Measurements from ENCODE around the gene ABHD11. TPM values are rescaled to one million over a fixed set of nuclear protein-coding genes. Genes with fewer than 3 reads are reported as not detected.
"Not testable (repeated sequence)": the region's sequence is repeated elsewhere in the genome, so short reads cannot be mapped to it uniquely, and the experiment has no call there.

The ABHD11 gene
- total and polyA plus RNA-seq, 2 donors (not counting 1 experiment from before 2014, with no cell fraction given) = 23.2 to 26.2 TPM

- ChIA-PET POLR2A (interaction anchor here (0.6 to 0.7 kb wide), 2 partner anchors 12 to 16 kb away, joined by 4 read pairs; partner anchors contain the start of gene ABHD11), CTCF (interaction anchor here (0.6 to 6.4 kb wide), 3 partner anchors 11 to 136 kb away, joined by 3 to 93 read pairs (median 3); no protein-coding TSS in a partner anchor)
- H3K27ac ChIP-seq (ENCODE audit: low read length in 2 of 2) = no peak overlapping the region
- ATAC-seq (ENCODE audit: low read depth) (no peak), DNase-seq (no peak)
- no peak overlapping the region for H3K27ac Mint-ChIP-seq
- no peak overlapping the region for H2AFZ ChIP-seq (ENCODE audit: insufficient read depth, low read depth, low read length, poor library complexity, severe bottlenecking)
- H3K79me2 ChIP-seq (ENCODE audit: control insufficient read depth, insufficient read depth, low read length) = no peaks in the 10 kb centered on the region
- peaks cover 0 to 40% (median 16%) of the 10 kb centered on the region in 4 experiments for H3K27me3 ChIP-seq (replicated peaks in 1 of 4; ENCODE audit: control extremely low read depth in 1 of 4, control insufficient read depth in 3 of 4, insufficient read depth in 4 of 4, low read length in 3 of 4)
- H3K9me3 ChIP-seq (ENCODE audit: control extremely low read depth in 1 of 3, control insufficient read depth in 2 of 3, insufficient read depth in 1 of 3, low read length in 2 of 3) = peaks cover 0 to 11% (median 0%) of the 10 kb centered on the region in 3 donors
- no peak overlapping the region for H3K9ac ChIP-seq (ENCODE audit: low read length)
- H3K4me1 ChIP-seq (ENCODE audit: control insufficient read depth in 2 of 2, insufficient read depth in 2 of 2, low read length in 2 of 2) = peaks cover 19 to 21% of the 10 kb centered on the region in 2 donors
- H4K20me1 ChIP-seq (ENCODE audit: control insufficient read depth, insufficient read depth, low read length, poor library complexity, severe bottlenecking) = peaks cover 6% of the 10 kb centered on the region
- H3K27me3 Mint-ChIP-seq = peaks cover 12% of the 10 kb centered on the region
- WGBS (ENCODE audit: insufficient coverage) = 66% methylated on average over 5 of the region's 6 CpGs
- no peak for TF ChIP-seq EZH2 (IDR thresholded peaks at IDR 0.05; ENCODE audit: borderline replicate concordance, insufficient read depth, low read depth, low read length, poor library complexity, severe bottlenecking)
- TF ChIP-seq CTCF (IDR thresholded peaks at IDR 0.05) = no peak
- peaks cover 16% of the 10 kb centered on the region for H3K4me1 Mint-ChIP-seq
- intact Hi-C loops (cut with micrococcal nuclease) = no loop called here
- no peaks in the 10 kb centered on the region for H3K9me3 Mint-ChIP-seq (ENCODE audit: insufficient read depth)
- no peak overlapping the region for H3K4me3 ChIP-seq (ENCODE audit: control extremely low read depth in 1 of 5, extremely low read depth in 1 of 5, insufficient read depth in 1 of 5, low read depth in 2 of 5, low read length in 4 of 5)
- H3K36me3 ChIP-seq (replicated peaks in 1 of 2; ENCODE audit: control extremely low read depth in 1 of 2, control insufficient read depth in 1 of 2, extremely low read depth in 1 of 2, insufficient read depth in 2 of 2, low read length in 1 of 2) = no peaks in the 10 kb centered on the region
- H3K4me2 ChIP-seq (replicated peaks; ENCODE audit: low read depth, low read length, poor library complexity, severe bottlenecking) = no peak overlapping the region
- H3K4me3 Mint-ChIP-seq = no peak overlapping the region
Observed at GRCh38 chr7:73722785-73723184, 15.8 kb downstream of the ABHD11 start.

GRCh38 chr7:73722182-73722581 lies 16.4 kb downstream of the ABHD11 start:
- DNase-seq; H3K27ac ChIP-seq (ENCODE audit: low read length in 2 of 2); H3K36me3 ChIP-seq (replicated peaks in 1 of 2; ENCODE audit: control extremely low read depth in 1 of 2, control insufficient read depth in 1 of 2, extremely low read depth in 1 of 2, insufficient read depth in 2 of 2, low read length in 1 of 2); H3K4me3 Mint-ChIP-seq; H2AFZ ChIP-seq (ENCODE audit: insufficient read depth, low read depth, low read length, poor library complexity, severe bottlenecking); H3K27ac Mint-ChIP-seq; H3K9ac ChIP-seq (ENCODE audit: low read length); H3K79me2 ChIP-seq (ENCODE audit: control insufficient read depth, insufficient read depth, low read length); ATAC-seq (ENCODE audit: low read depth); H3K9me3 Mint-ChIP-seq (ENCODE audit: insufficient read depth); H3K4me3 ChIP-seq (ENCODE audit: control extremely low read depth in 1 of 5, extremely low read depth in 1 of 5, insufficient read depth in 1 of 5, low read depth in 2 of 5, low read length in 4 of 5); H3K4me2 ChIP-seq (replicated peaks; ENCODE audit: low read depth, low read length, poor library complexity, severe bottlenecking); intact Hi-C loops (cut with micrococcal nuclease): not testable (repeated sequence)
- Histone ChIP-seq H3K9me3 (ENCODE audit: control extremely low read depth in 1 of 3, control insufficient read depth in 2 of 3, insufficient read depth in 1 of 3, low read length in 2 of 3) (peaks cover 0 to 11% (median 0%) of the 10 kb centered on the region in 3 donors), H3K4me1 (ENCODE audit: control insufficient read depth in 2 of 2, insufficient read depth in 2 of 2, low read length in 2 of 2) (peaks cover 25 to 27% of the 10 kb centered on the region in 2 donors), H4K20me1 (ENCODE audit: control insufficient read depth, insufficient read depth, low read length, poor library complexity, severe bottlenecking) (peaks cover 12% of the 10 kb centered on the region), H3K27me3 (replicated peaks in 1 of 4; ENCODE audit: control extremely low read depth in 1 of 4, control insufficient read depth in 3 of 4, insufficient read depth in 4 of 4, low read length in 3 of 4) (peaks cover 0 to 46% (median 21%) of the 10 kb centered on the region in 4 experiments)
- ChIA-PET POLR2A (interaction anchor here (0.7 kb wide), 1 partner anchor 17 kb away, joined by 4 read pairs; the partner anchor contains the start of gene ABHD11), CTCF (interaction anchor here (0.7 to 6.4 kb wide), 3 partner anchors 13 to 135 kb away, joined by 3 to 93 read pairs (median 3); no protein-coding TSS in a partner anchor)
- Mint-ChIP-seq H3K4me1 (peaks cover 20% of the 10 kb centered on the region), H3K27me3 (peaks cover 15% of the 10 kb centered on the region)
- WGBS (ENCODE audit: insufficient coverage) = 100% methylated on average over 2 of the region's 4 CpGs
